K562 (cell line): Measurements from ENCODE around the gene SCFD2. TPM values are rescaled to one million over a fixed set of nuclear protein-coding genes. Genes with fewer than 3 reads are reported as not detected.

Source experiments
- ATAC-seq: fragments of 200-7000 bp; cut with Tn5 transposase; 3 replicates; pipeline ENCODE4 v1.9.1; 2020; ENCODE audit warnings: moderate library complexity
- BruUV-seq: library from RNA; stranded (reverse); fragments of 400-500 nt; replicated peaks from 2 replicates; lab custom pipeline; 2021; lab: Mats Ljungman, UMichigan
- CTCF ChIA-PET: fragments of 300-600 bp; formaldehyde crosslinking; extraction: SDS; loops from one replicate; lab custom pipeline; 2021; ENCODE audit warnings: low intra/inter-chr PET ratio; lab: Yijun Ruan, JAX
- POLR2A ChIA-PET: fragments of 300-600, 350-650 bp; sonication (Branson Sonifier 250); formaldehyde crosslinking; extraction: SDS; loops from one replicate; lab custom pipeline; 2021; ENCODE audit warnings: antibody characterized with exemption, inconsistent platforms; lab: Yijun Ruan, JAX
- DNase-seq, 4 experiments: peaks; one replicate each; pipeline versions ENCODE4 v3.0.0 to v3.0.0-alpha.2; 2011 to 2018; ENCODE audit warnings: low spot score in 3 of 4, mixed read lengths in 3 of 4; ENCODE audit errors: extremely low read depth in 1 of 4
- FAIRE-seq: peaks from 2 replicates; lab custom pipeline; 2011; peaks lifted over from hg19 to GRCh38; lab: Jason Lieb, UNC
- H2AFZ ChIP-seq: 2 replicates; pipeline ENCODE4 v1.6.0; 2011; ENCODE audit warnings: low read depth, low read length, control low read depth, inconsistent platforms
- H3K27ac ChIP-seq: fragments of 200-600 bp; 3 replicates; pipeline ENCODE4 v1.8.0; 2011; ENCODE audit warnings: low read depth, mild to moderate bottlenecking, control low read depth, inconsistent platforms, low read length, moderate library complexity, mixed read lengths; ENCODE audit errors: extremely low read depth
- H3K27me3 ChIP-seq, 2 experiments: fragments of 300-600 bp in 1 of 2; 2 replicates in 1 of 2; 3 replicates in 1 of 2; pipeline versions ENCODE4 v1.6.0 to v1.8.0; 2011; ENCODE audit warnings: inconsistent platforms in 2 of 2, low read length in 2 of 2, mild to moderate bottlenecking in 1 of 2, mixed read lengths in 1 of 2, moderate library complexity in 1 of 2; ENCODE audit not compliant: control insufficient read depth in 2 of 2, insufficient read depth in 2 of 2
- H3K36me3 ChIP-seq: fragments of 300-600 bp; 3 replicates; pipeline ENCODE4 v1.8.0; 2011; ENCODE audit warnings: mild to moderate bottlenecking, low read length, inconsistent platforms; ENCODE audit not compliant: control insufficient read depth, insufficient read depth
- H3K4me1 ChIP-seq, 2 experiments: fragments of 200-600 bp in 1 of 2; replicated peaks in 1 of 2; 2 replicates in 1 of 2; 3 replicates in 1 of 2; pipeline versions ENCODE4 v1.5.1 to v1.8.0; 2011; ENCODE audit warnings: inconsistent platforms in 2 of 2, low read length in 2 of 2, mild to moderate bottlenecking in 1 of 2, mixed read lengths in 1 of 2, moderate library complexity in 1 of 2; ENCODE audit not compliant: control insufficient read depth in 2 of 2, insufficient read depth in 2 of 2
- H3K4me2 ChIP-seq: 2 replicates; pipeline ENCODE4 v1.6.1; 2011; ENCODE audit warnings: low read length, control low read depth, inconsistent platforms, mixed read lengths; ENCODE audit not compliant: insufficient read depth
- H3K4me3 ChIP-seq: fragments of 200-600 bp; sonication (generic), shearing (Covaris generic); 2 replicates; pipeline ENCODE4 v1.5.1; 2016; ENCODE audit warnings: control low read depth, inconsistent platforms
- H3K79me2 ChIP-seq: fragments of 200-600 bp; 3 replicates; pipeline ENCODE4 v1.8.0; 2011; ENCODE audit warnings: low read length, inconsistent platforms; ENCODE audit not compliant: control insufficient read depth, insufficient read depth
- H3K9ac ChIP-seq, 2 experiments: 2 replicates each; pipeline versions ENCODE4 v1.6.0 to v1.6.1; 2011; ENCODE audit warnings: low read depth in 2 of 2, low read length in 2 of 2, control low read depth in 1 of 2, inconsistent platforms in 1 of 2, mild to moderate bottlenecking in 1 of 2, mixed read lengths in 1 of 2; ENCODE audit not compliant: insufficient read depth in 1 of 2
- H3K9me1 ChIP-seq: one replicate; pipeline ENCODE4 v1.6.0; 2011; ENCODE audit warnings: inconsistent platforms, mild to moderate bottlenecking, low read length, moderate library complexity; ENCODE audit not compliant: control insufficient read depth, insufficient read depth
- H3K9me3 ChIP-seq: replicated peaks from 2 replicates; pipeline ENCODE4 v1.5.1; 2011; ENCODE audit warnings: low read depth, low read length, inconsistent platforms; ENCODE audit not compliant: control insufficient read depth, insufficient read depth
- H4K20me1 ChIP-seq: replicated peaks from 2 replicates; pipeline ENCODE4 v1.6.1; 2011; ENCODE audit warnings: low read length, inconsistent platforms, mixed read lengths; ENCODE audit not compliant: control insufficient read depth, insufficient read depth
- ADNP ChIP-seq: fragments of 200-800 bp; sonication (Bioruptor generic); IDR thresholded peaks from 2 replicates; pipeline ENCODE4 v1.6.1; 2016; ENCODE audit warnings: missing genetic modification characterization, missing compliant biosample characterization
- ARID2 ChIP-seq: fragments of 450-650 bp; IDR thresholded peaks from 2 replicates; pipeline ENCODE4 v1.6.1; 2017; ENCODE audit warnings: antibody characterized with exemption, mild to moderate bottlenecking
- CBX3 ChIP-seq, 2 experiments: IDR thresholded peaks; 1 replicate in 1 of 2; 2 replicates in 1 of 2; pipeline ENCODE4 v1.6.1; 2012; ENCODE audit warnings: inconsistent platforms in 2 of 2, low read length in 2 of 2, borderline replicate concordance in 1 of 2, control low read depth in 1 of 2
- CXXC5 ChIP-seq: fragments of 250-450 bp; sonication (Bioruptor Pico); IDR thresholded peaks from 2 replicates; pipeline ENCODE4 v1.8.0; 2022; ENCODE audit warnings: inconsistent platforms, mild to moderate bottlenecking, moderate library complexity
- GATAD2B ChIP-seq: fragments of 450-650 bp; IDR thresholded peaks from 2 replicates; pipeline ENCODE4 v1.6.1; 2017; ENCODE audit warnings: mild to moderate bottlenecking, borderline replicate concordance
- HCFC1 ChIP-seq: IDR thresholded peaks from 2 replicates; pipeline ENCODE4 v1.6.1; 2012; ENCODE audit warnings: low read depth, low read length, improper control_type of control experiment
- KLF16 ChIP-seq: IDR thresholded peaks from 2 replicates; pipeline ENCODE4 v1.6.1; 2016; ENCODE audit warnings: antibody characterized with exemption
- MAFF ChIP-seq: IDR thresholded peaks from 2 replicates; pipeline ENCODE4 v1.6.1; 2012; ENCODE audit warnings: low read length, improper control_type of control experiment
- MCM3 ChIP-seq: fragments of 450-650 bp; IDR thresholded peaks from 2 replicates; pipeline ENCODE4 v1.6.1; 2016
- PURB ChIP-seq: sonication (generic); formaldehyde crosslinking; IDR thresholded peaks from 2 replicates; pipeline ENCODE4 v1.9.0; 2021; ENCODE audit warnings: low read depth, mild to moderate bottlenecking, missing genetic modification reagents
- RNF2 ChIP-seq: sonication (generic); IDR thresholded peaks from 2 replicates; pipeline ENCODE4 v1.6.1; 2016
- SIN3A ChIP-seq, 2 experiments: fragments of 150-350 bp in 1 of 2; IDR thresholded peaks; 2 replicates each; pipeline ENCODE4 v1.6.1; 2011 to 2016; ENCODE audit warnings: borderline replicate concordance in 2 of 2, low read depth in 2 of 2, low read length in 2 of 2, mild to moderate bottlenecking in 2 of 2, moderate library complexity in 2 of 2; ENCODE audit not compliant: control insufficient read depth in 1 of 2
- ZNF143 ChIP-seq: sonication (generic); formaldehyde crosslinking; IDR thresholded peaks from 2 replicates; pipeline ENCODE4 v1.9.0; 2022; ENCODE audit warnings: mild to moderate bottlenecking, missing genetic modification reagents
- ZNF184 ChIP-seq: sonication (generic); formaldehyde crosslinking; IDR thresholded peaks from 2 replicates; pipeline ENCODE4 v1.5.0; 2020; ENCODE audit warnings: missing genetic modification reagents
- ZNF316 ChIP-seq: fragments of 450-650 bp; IDR thresholded peaks from 2 replicates; pipeline ENCODE4 v1.6.1; 2016
- ZNF699 ChIP-seq: fragments of 250-450 bp; sonication (Bioruptor Pico); IDR thresholded peaks from 2 replicates; pipeline ENCODE4 v1.8.0; 2021; ENCODE audit warnings: mild to moderate bottlenecking, moderate library complexity; ENCODE audit not compliant: insufficient replicate concordance
- WGBS: fragments of 100-300 bp; shearing (Covaris generic); methylation state at CpG from one replicate; pipeline ENCODE4 v1.1.6; 2016; ENCODE audit warnings: low coverage, mixed read lengths; ENCODE audit not compliant: insufficient coverage; ENCODE audit errors: missing lambda C conversion rate; 5-methylcytosine and 5-hydroxymethylcytosine counted together
- in situ Hi-C: fragments of 300-500 bp; cut with MboI; formaldehyde crosslinking; loops from 4 replicates; pipeline ENCODE4 v1.15.0; 2018; ENCODE audit warnings: inconsistent platforms, mixed read lengths
- intact Hi-C: fragments of 100-400 bp; cut with micrococcal nuclease; formaldehyde crosslinking; loops from 2 replicates; pipeline ENCODE4 v1.14.2; 2022
- polyA plus RNA-seq, 8 experiments: library from polyadenylated mRNA; depleted of rRNA in 4 of 8; stranded (reverse) in 5 of 8; unstranded in 3 of 8; fragments of >200 nt; fragmentation: Nextera tagmentation in 2 of 8; fragmentation: Illumina TruSeq in 1 of 8; extraction: Ambion mirVana in 2 of 8; extraction: Trizol in 1 of 8; gene quantifications; 2 replicates each; pipeline versions ENCODE4 v1.2.1 to v1.2.3, GENCODE V29; 2011 to 2014; ENCODE audit warnings: inconsistent platforms in 1 of 8, missing spikeins in 1 of 8
- total RNA-seq, 7 experiments: library from RNA; depleted of rRNA in 6 of 7; stranded (reverse); fragments of >200 nt in 6 of 7; fragmentation: Illumina TruSeq in 2 of 7; extraction: Trizol in 2 of 7; gene quantifications; 2 replicates each; pipeline versions ENCODE4 v1.2.1 to v1.2.3, GENCODE V29; 2011 to 2021; ENCODE audit warnings: low replicate concordance in 1 of 7

Gene SCFD2
- total and polyA plus RNA-seq, 9 of the 15 experiments (the other 6 are each of a cell fraction or from before 2014, with no cell fraction given): 5.7 to 30.3 (median 22.8) TPM

GRCh38 chr4:53044651-53044960, 321.3 kb downstream of the SCFD2 start:
- CTCF ChIA-PET: no interaction called here
- ATAC-seq: no peak

More at GRCh38 chr4:53044651-53044960, 321.3 kb downstream of the SCFD2 start:
- no peak overlapping the region for H3K27ac ChIP-seq
- H3K9me1 ChIP-seq: no peaks in the 10 kb centered on the region
- WGBS: 40% methylated on average over 1 of the region's 2 CpGs
- intact Hi-C loops: no loop called here
- no peaks in the 10 kb centered on the region for H4K20me1 ChIP-seq
- H2AFZ ChIP-seq: no peak overlapping the region
- in situ Hi-C loops: no loop called here
- H3K36me3 ChIP-seq: no peaks in the 10 kb centered on the region
- no peak overlapping the region for H3K4me2 ChIP-seq
- no peak overlapping the region for H3K4me3 ChIP-seq
- DNase-seq: no peak
- H3K27me3 ChIP-seq: no peaks in the 10 kb centered on the region
- no peaks in the 10 kb centered on the region for H3K79me2 ChIP-seq
- POLR2A ChIA-PET: no interaction called here
- H3K9me3 ChIP-seq: no peaks in the 10 kb centered on the region
- FAIRE-seq: no peak
- peaks cover 0 to 9% of the 10 kb centered on the region in 2 experiments; a peak in 2 of 5 replicates for H3K4me1 ChIP-seq
- no peak overlapping the region for H3K9ac ChIP-seq
- no peak for TF ChIP-seq MCM3
- no peak for TF ChIP-seq ADNP
- TF ChIP-seq ZNF699: no peak
- TF ChIP-seq RNF2: no peak
- TF ChIP-seq ZNF184 (CRISPR knock-in tag): no peak
- TF ChIP-seq HCFC1: no peak
- TF ChIP-seq ZNF143 (CRISPR knock-in tag): no peak
- no peak for TF ChIP-seq SIN3A (IDR thresholded peaks at IDR 0.05; ENCODE audit: borderline replicate concordance in 2 of 2, control insufficient read depth in 1 of 2, low read depth in 2 of 2, low read length in 2 of 2)
- TF ChIP-seq CBX3 (IDR thresholded peaks at IDR 0.05; ENCODE audit: borderline replicate concordance in 1 of 2, low read length in 2 of 2): no peak
- no peak for TF ChIP-seq KLF16
- TF ChIP-seq ZNF316: no peak
- no peak for TF ChIP-seq GATAD2B
- no peak for TF ChIP-seq PURB
- TF ChIP-seq ARID2: no peak
- no peak for TF ChIP-seq MAFF
- no peak for TF ChIP-seq CXXC5 (CRISPR knock-in tag)
- TF ChIP-seq, all 486 proteins: peak for 0
- no TSS peak for BruUV-seq
